AG04449 (cell line): Measurements from ENCODE around the gene TMEM204.

ENCODE experiments used
- CTCF ChIA-PET: fragments of 350-600 bp; formaldehyde crosslinking; extraction: SDS; loops from one replicate; lab custom pipeline; 2021; ENCODE audit warnings: antibody characterized with exemption; lab: Yijun Ruan, JAX
- POLR2A ChIA-PET: fragments of 400-600, 350-600 bp; formaldehyde crosslinking; extraction: SDS; loops from one replicate; lab custom pipeline; 2020; ENCODE audit warnings: antibody characterized with exemption, inconsistent platforms; lab: Yijun Ruan, JAX
- DNase-seq: peaks from one replicate; pipeline ENCODE4 v3.0.0-alpha.2; 2010; ENCODE audit warnings: low read depth, low spot score
- H3K4me3 ChIP-seq: 2 replicates; pipeline ENCODE4 v1.5.1; 2011; ENCODE audit warnings: low read depth, mild to moderate bottlenecking, control low read depth, low read length
- CTCF ChIP-seq: IDR thresholded peaks from one replicate; pipeline ENCODE4 v1.5.1; 2011; ENCODE audit warnings: mild to moderate bottlenecking, moderate library complexity, low read length, control low read depth, inconsistent platforms; ENCODE audit not compliant: insufficient read depth; ENCODE audit errors: missing control alignments

Gene TMEM204

GRCh38 chr16:1538804-1539520, 5.5 kb downstream of the TMEM204 start:
- no peak for DNase-seq
- no peak overlapping the region for H3K4me3 ChIP-seq
- ChIA-PET CTCF (interaction anchor here (0.9 kb wide), 1 partner anchor 44 kb away, joined by 4 read pairs; no protein-coding TSS in a partner anchor), POLR2A (no interaction called here)
- no peak for TF ChIP-seq CTCF

- H3K4me3 ChIP-seq: no peak overlapping the region
- ChIA-PET CTCF (interaction anchor here (0.9 kb wide), 1 partner anchor 45 kb away, joined by 4 read pairs; no protein-coding TSS in a partner anchor), POLR2A (interaction anchor here (0.6 kb wide), 1 partner anchor 145 kb away, joined by 3 read pairs; no protein-coding TSS in a partner anchor)
- TF ChIP-seq CTCF: no peak
- no peak for DNase-seq
These were observed 6.5 kb downstream of the TMEM204 start for GRCh38 chr16:1539720-1540555.

GRCh38 chr16:1540556-1540855, 7.0 kb downstream of the TMEM204 start:
- POLR2A ChIA-PET: no interaction called here
- DNase-seq: no peak
- H3K4me3 ChIP-seq: no peak overlapping the region
- CTCF ChIA-PET: no interaction called here
- TF ChIP-seq CTCF: no peak

- ChIA-PET POLR2A (no interaction called here), CTCF (no interaction called here)
- DNase-seq: no peak
- no peak overlapping the region for H3K4me3 ChIP-seq
- no peak for TF ChIP-seq CTCF
These were observed 8.1 kb downstream of the TMEM204 start for GRCh38 chr16:1541293-1542165.

GRCh38 chr16:1542166-1542500, 8.7 kb downstream of the TMEM204 start:
- no peak for DNase-seq
- H3K4me3 ChIP-seq: no peak overlapping the region
- ChIA-PET POLR2A (no interaction called here), CTCF (no interaction called here)
- no peak for TF ChIP-seq CTCF
